Activated T-helper 1 cell treated with anti-CD3 and anti-CD28 coated beads, Interleukin-2, amount 50 U/mL, for 16 hours (primary cell): Measurements from ENCODE around the gene SERHL2.
A peak's percentile ranks its signal among the peaks of the same experiment; 100 is the strongest.
"Not testable (repeated sequence)": the region's sequence is repeated elsewhere in the genome, so short reads cannot be mapped to it uniquely, and the experiment has no call there.

Experiments used
- DNase-seq, 2 donors: peaks; one replicate each; pipeline ENCODE4 v3.0.0-alpha.2; 2020; ENCODE audit warnings: low read depth in 1 of 2, low spot score in 1 of 2

The SERHL2 gene

GRCh38 chr22:42604403-42604802, 50.6 kb downstream of the SERHL2 start:
- DNase-seq = no peak

GRCh38 chr22:42607641-42608040, 53.9 kb downstream of the SERHL2 start:
- not testable (repeated sequence) for DNase-seq

- no peak for DNase-seq
Measured at GRCh38 chr22:42608136-42608822, 54.5 kb downstream of the SERHL2 start.

GRCh38 chr22:42608823-42609361, 55.1 kb downstream of the SERHL2 start:
- no peak for DNase-seq

- no peak for DNase-seq
Measured at GRCh38 chr22:42610186-42610585, 56.4 kb downstream of the SERHL2 start.

GRCh38 chr22:42611051-42611450, 57.3 kb downstream of the SERHL2 start:
- DNase-seq = no peak

GRCh38 chr22:42612336-42612735, 58.6 kb downstream of the SERHL2 start:
- no peak for DNase-seq

- DNase-seq = no peak
Measured at GRCh38 chr22:42613872-42614301, 60.1 kb downstream of the SERHL2 start.

- peak; percentile 98 for DNase-seq
Measured at GRCh38 chr22:42614312-42615091, 60.7 kb downstream of the SERHL2 start, which contains the start of gene POLDIP3. Gene POLDIP3, minus strand, starts transcription at chr22:42614883. Its CDS starts 26 bp downstream, at chr22:42614857.

- DNase-seq = peak; percentile 45 to 80
Measured at GRCh38 chr22:42615092-42615859, 61.5 kb downstream of the SERHL2 start.

GRCh38 chr22:42615860-42616175, 62.1 kb downstream of the SERHL2 start:
- DNase-seq = not testable (repeated sequence)

GRCh38 chr22:42617155-42617983, 63.6 kb downstream of the SERHL2 start:
- no peak for DNase-seq

- DNase-seq = no peak
Measured at GRCh38 chr22:42619261-42620063, 65.7 kb downstream of the SERHL2 start.

- no peak for DNase-seq
Measured at GRCh38 chr22:42620084-42620483, 66.3 kb downstream of the SERHL2 start.

GRCh38 chr22:42621505-42622002, 67.8 kb downstream of the SERHL2 start:
- DNase-seq = peak in 1 of 2 donors; percentile 34

GRCh38 chr22:42622061-42622710, 68.4 kb downstream of the SERHL2 start:
- no peak for DNase-seq

- DNase-seq = no peak
Measured at GRCh38 chr22:42623301-42623751, 69.6 kb downstream of the SERHL2 start.
